GM12865 (cell line): ENCODE data around the gene ITGB7.

Experiments
- DNase-seq: peaks from one replicate; pipeline ENCODE4 v3.0.0; 2010; ENCODE audit warnings: low read depth
- H3K4me3 ChIP-seq: 2 replicates; pipeline ENCODE4 v1.5.1; 2011; ENCODE audit warnings: mild to moderate bottlenecking, low read depth, low read length, control low read depth
- CTCF ChIP-seq: IDR thresholded peaks from 2 replicates; pipeline ENCODE4 v1.5.1; 2011; ENCODE audit warnings: low read length, control low read depth, low read depth, inconsistent platforms; ENCODE audit not compliant: insufficient read depth; ENCODE audit errors: missing control alignments

ITGB7 gene

DNA sequence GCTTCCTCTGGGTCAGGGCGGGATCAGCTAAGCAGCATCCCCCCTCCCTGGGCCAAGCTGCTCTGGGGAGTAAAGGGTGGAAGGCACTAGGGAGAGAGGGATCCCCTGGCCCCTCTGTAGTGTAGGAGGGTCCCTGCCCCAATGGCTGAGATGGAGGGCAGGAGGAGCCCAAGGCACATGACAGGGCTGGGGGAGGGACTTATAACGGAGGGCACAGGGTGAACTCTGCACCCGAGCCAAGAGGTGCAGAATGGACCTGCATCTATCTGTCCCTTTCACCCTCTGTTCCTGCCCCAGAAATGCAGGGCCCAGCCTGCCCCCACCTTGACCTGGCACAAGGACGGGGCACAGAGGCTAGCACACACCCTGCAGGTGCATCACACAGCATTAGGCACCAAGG lies 3.8 kb upstream of the ITGB7 start:
- DNase-seq = no peak
- no peak for TF ChIP-seq CTCF
- H3K4me3 ChIP-seq = no peak overlapping the region

- no peak for TF ChIP-seq CTCF
- peak; percentile 79 for DNase-seq
- peak overlapping the region; percentile 62 for H3K4me3 ChIP-seq
Observed at GRCh38 chr12:53208877-53209463, 1.9 kb upstream of the ITGB7 start.

DNA sequence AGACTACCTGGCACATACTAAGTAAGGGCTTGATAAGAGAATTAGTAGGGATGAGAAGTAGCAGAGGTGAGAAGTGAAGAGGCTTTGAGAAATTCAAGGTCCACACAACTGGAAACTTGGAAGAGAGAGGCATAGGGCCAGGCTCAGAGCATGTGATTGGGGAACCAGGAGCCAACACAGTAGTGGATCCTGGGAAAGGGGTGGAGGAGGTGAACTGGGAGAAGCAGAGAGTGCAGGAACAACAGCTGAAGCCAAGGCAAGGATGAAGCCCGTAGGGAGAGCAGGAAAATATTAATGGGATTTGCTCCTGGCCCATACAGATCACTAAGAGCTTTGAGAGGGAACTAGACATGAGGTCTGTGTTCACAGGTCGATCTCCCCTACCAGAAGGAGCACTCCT lies 1.4 kb upstream of the ITGB7 start:
- H3K4me3 ChIP-seq = peak overlapping the region; percentile 62
- DNase-seq = no peak
- no peak for TF ChIP-seq CTCF

DNA sequence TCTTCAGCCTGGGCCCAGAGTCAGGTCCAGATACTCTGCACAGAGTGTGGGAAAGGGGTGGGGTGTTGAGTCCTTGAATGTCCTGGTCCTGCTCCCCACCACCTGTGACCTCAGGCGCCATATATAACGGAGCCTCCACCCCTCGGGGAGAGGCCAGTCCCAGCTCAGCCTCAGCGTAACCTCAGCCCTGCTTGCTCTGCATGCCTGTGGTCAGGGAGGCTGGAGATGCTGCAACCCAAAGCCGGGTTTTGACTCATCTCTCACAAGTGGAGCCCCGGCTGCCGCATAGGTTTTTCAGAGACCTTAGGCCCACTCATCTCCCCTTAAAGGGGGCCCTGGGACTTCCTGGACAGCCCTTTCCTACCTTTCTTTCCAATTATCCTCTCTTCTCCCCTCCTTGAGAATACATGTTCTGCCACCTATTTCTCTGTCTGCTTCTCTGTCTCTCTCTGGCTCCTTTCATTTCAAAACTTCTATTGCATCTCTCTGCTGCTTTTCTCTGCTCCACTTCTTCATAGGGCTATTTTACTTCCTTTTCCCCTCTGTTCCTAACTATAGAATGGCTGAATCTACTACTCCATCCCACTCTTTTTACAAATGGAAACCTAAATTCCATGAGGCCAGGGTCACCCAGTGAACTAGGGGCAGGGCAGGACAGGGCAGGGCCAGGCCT lies 1.2 kb downstream of the ITGB7 start:
- DNase-seq = peak; percentile 97
- TF ChIP-seq CTCF = no peak
- peak overlapping the region; percentile 65 for H3K4me3 ChIP-seq

DNA sequence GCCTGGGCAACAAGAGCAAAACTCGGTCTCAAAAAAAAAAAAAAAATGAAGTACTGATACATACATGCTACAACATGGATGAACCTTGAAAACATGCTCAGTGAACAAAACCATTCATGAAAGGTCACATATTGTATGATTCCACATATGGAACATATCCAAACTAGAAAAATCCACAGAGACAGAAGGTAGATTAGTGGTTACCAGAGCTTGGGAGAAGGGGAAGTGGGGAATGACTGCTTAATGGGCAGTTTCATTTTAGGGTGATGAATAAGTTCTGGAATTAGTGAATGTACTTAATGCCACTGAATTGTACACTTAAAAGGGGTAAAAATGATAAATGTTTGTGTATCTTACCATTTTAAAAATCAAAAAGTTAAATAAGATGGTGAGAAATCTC lies 2.7 kb downstream of the ITGB7 start:
- peak overlapping the region; percentile 65 for H3K4me3 ChIP-seq
- DNase-seq = no peak
- no peak for TF ChIP-seq CTCF

GRCh38 chr12:53202316-53202715 lies 4.7 kb downstream of the ITGB7 start:
- H3K4me3 ChIP-seq = peak overlapping the region; percentile 65
- DNase-seq = peak; percentile 53

GRCh38 chr12:53201639-53202038 lies 5.4 kb downstream of the ITGB7 start:
- no peak for TF ChIP-seq CTCF
- peak overlapping the region; percentile 65 for H3K4me3 ChIP-seq
- DNase-seq = no peak
